Transverse colon (tissue), 4 donors: ENCODE results near the gene GPS1.

Experiments used
- CTCF ChIP-seq, 5 experiments: fragments of 200-600 bp in 3 of 5; fragments of 450-650 bp in 2 of 5; sonication (generic) in 3 of 5; IDR thresholded peaks; 1 replicate in 2 of 5; 2 replicates in 3 of 5; pipeline ENCODE4 v1.5.1; 2016 to 2017; ENCODE audit warnings: antibody characterized with exemption in 5 of 5, inconsistent platforms in 3 of 5, mild to moderate bottlenecking in 2 of 5, moderate library complexity in 1 of 5
- POLR2A ChIP-seq: fragments of 450-650 bp; IDR thresholded peaks from one replicate; pipeline ENCODE4 v1.6.1; 2016; ENCODE audit warnings: antibody characterized with exemption, mild to moderate bottlenecking, moderate library complexity
- POLR2AphosphoS5 ChIP-seq, 3 donors: sonication (generic); formaldehyde crosslinking; IDR thresholded peaks; one replicate each; pipeline ENCODE4 v1.6.1; 2016; ENCODE audit warnings: antibody characterized with exemption in 3 of 3

GRCh38 chr17:82028246-82028645 is 23.5 kb upstream of the GPS1 start:
- TF ChIP-seq CTCF (IDR thresholded peaks at IDR 0.05): no peak
- TF ChIP-seq POLR2A: no peak
- no peak for TF ChIP-seq POLR2AphosphoS5 (IDR thresholded peaks at IDR 0.05)
